SIG-M5 treated with dmso at 0.1 percent for 504 hours (cell line): ENCODE results near the gene PECR.
A peak's percentile ranks its signal among the peaks of the same experiment; 100 is the strongest.
"Not testable (repeated sequence)": the region's sequence is repeated elsewhere in the genome, so short reads cannot be mapped to it uniquely, and the experiment has no call there.

Experiments
- DNase-seq: peaks from one replicate; lab custom pipeline; 2025; ENCODE audit not compliant: unreplicated experiment; lab: John Stamatoyannopoulos, UW

PECR gene

DNA sequence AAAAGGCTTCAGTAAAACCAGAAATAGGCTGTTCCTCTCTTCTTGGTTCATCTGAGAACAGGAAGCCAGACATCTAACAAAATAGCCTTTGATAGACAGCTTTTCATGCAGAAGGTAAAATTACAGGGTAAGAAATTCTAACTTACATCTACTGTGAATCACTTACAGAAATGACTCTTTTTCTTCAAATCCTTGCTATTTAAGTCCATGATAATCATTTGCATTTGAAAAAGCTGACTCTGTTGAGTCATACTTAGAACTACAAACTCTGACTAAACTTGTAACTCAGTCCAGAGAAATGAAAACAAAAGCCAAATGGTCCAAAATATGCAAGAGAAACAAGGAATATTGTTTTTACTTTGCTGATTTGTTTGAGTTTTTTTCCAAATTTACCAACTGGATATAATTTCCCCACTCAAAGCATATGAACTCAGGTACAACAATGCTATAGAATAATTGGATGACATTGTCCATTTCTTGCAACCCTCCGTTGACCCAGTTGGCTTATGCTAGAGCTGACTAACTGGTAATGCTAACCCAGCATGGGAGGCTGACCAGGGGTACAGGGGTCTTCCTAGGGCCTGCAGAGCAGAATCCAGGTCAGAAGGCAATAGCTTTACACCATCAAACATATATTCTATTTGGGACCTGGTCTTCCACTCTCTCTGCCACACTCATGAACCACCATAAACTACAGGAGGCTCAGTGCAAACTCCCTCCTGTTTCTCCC, 49.5 kb downstream of the PECR start:
- no peak for DNase-seq

DNA sequence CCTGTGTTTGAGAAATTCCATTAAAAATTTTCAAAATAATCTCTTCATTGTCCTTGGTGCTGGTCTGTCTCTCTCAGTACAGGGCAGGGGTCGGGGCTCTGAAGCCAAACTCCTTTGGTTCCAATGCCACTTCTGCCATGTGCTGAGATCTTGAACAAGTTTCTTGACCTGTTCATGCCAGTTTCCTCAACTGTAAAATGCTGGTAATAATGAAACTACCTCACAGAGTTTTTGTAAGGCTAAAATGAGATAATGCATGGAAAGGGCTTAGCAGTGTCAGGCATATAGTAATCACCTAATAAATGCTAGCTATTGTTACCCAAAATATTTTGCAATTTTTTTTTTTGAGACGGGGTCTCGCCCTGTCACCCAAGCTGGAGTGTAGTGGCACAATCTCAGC, 51.4 kb downstream of the PECR start:
- DNase-seq, result no peak

DNA sequence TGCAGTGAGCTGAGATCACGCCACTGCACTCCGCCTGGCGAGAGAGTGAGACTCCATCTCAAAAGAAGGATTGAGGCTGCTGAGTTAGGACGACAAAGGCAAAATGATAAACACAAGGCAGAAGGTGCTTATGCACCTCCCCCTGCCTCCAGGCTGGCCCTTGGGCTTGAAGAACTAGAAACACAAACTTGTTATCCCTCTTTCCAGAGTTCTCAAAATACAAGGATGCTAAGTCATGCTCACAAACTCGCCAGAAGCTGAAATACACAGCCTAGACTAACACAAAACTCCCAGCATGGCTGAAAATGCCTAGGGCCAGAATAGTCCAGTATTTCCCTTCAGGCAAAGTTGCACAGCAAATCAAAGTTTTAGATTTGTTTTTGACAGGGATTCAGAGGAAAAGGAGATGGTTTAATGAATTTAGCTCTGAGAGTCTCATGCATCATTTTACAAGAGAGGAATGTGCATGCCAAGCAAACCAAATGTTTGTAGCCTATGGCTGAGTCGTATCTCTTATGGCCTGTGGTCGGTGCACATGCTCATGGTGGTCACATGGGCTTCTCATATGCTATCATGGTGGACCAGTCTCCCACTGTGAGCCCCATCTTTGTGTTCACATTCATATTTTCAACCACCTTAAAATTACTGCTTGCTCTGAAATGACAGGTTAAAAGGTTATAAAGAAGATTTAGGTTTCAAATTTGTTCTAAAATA, 52.0 kb downstream of the PECR start:
- DNase-seq, result no peak

DNA sequence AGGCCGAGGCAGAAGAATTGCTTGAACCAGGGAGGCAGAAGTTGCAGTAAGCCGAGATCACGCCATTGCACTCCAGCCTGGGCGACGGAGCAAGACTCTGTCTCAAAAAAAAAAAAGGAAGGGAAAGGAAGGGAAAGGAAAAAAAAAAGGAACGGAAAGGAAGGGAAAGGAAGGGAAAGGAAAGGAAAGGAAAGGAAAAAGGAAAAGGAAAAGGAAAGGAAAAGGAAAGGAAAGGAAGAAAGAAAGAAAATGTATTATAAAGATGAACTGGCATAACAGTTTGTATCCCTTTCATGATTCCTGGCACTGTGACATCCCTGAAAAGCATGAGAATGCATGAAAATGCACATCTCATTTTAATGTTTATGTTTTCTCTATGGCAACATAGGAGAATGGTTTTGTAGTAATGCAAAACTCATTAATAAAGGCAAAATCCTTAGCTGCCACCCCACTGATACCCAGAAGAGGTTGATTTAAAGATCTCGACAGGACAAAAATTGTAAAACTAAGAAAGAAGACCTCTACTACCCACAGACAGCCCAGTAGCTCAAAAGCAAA, 56.8 kb downstream of the PECR start:
- DNase-seq, result no peak

DNA sequence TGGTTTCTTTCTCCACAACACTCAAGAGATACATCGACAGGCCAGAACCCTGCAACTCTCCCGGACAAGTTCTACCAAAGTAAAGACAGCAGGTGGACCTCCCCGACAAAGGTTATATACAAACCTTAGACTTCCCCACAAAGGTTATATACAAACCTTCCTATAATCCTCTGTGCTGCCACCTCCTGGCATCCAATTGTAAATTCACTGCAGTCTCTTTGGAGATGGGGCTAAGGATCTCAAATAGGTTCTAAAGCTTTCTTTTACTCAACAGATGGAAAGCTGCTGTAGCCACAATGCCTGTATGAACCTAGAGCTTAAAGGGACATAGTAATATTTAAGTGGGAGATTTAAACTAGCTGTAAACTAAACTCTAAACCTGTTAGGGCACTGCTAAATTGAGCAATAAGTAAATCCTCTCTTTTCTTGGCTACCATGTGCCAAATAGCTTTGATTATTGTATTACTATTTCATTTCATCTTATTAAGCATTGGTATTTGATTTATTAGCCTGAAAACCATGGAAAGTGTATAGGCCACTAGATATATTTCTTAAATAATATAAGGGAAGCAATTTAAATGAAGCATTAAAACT, 58.5 kb downstream of the PECR start:
- DNase-seq, result peak; percentile 71

DNA sequence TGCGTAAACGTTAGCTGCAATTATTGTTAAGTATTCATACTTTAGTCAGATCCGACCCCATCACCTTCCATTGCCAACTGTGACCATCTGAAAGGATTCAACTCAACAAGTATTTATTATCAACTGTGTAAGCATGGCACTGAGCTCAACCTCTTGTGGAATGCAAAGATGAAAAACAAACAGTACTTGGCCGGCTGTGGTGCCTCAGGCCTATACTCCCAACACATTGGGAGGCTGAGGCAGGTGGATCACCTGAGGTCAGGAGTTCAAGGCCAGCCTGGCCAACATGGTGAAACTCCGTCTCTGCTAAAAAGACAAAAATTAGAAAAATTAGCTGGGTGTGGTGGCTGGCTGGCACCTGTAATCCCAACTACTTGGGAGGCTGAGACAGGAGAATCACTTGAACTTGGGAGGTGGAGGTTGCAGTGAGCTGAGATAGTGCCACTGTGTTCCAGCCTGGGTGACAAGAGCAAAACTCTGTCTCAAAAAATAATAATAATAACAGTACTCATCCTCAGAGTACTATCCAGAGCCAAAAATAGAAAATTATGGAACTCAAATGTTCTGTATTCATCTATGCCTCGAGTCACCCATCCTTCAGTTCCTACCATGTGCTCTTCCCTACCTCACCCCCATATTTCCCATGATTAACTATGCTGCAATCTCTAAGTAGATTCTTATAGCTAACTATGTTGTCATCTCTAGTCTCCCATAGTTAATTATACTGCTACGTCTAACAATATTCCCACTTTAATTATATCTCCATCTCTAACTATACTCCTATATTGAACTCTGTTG, 59.6 kb downstream of the PECR start:
- no peak for DNase-seq

DNA sequence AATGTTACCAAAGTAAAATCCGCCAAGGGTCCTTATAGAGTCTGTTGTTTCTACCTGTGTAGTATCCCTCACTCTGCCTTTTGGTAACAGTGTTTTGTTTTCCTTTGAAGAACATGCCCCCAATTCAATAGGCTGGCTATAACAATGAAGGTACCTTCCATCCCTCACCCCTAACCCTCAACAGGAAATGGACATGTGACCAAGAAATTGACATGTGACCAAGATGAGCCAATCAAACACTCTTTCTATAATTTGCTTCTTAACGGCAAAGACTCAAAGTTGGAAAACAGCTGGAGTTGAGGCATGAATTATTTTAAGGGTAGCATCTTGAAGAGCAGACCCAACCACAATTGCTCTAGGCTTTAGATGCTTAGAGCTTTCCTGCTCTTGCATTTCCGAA, 62.9 kb downstream of the PECR start:
- no peak for DNase-seq

DNA sequence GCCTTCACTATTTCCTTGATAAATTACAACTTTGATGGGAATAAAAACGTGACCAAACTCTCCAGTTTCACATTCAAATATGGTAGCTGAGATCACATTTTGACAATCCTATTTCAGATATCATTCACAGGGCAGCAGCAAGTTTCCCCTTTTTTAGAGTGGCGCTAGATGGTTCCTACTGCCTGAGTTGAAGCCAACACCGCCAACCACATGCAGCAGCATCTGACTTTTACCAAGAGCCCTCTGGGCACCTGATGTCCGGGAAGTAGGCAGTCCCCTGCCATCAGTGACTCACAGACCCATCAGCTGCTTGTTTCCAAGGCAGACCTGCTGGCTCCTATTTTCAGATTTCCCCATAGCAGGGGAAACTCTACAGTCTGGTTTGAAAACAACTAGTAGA, 64.2 kb downstream of the PECR start:
- peak; percentile 28 for DNase-seq

DNA sequence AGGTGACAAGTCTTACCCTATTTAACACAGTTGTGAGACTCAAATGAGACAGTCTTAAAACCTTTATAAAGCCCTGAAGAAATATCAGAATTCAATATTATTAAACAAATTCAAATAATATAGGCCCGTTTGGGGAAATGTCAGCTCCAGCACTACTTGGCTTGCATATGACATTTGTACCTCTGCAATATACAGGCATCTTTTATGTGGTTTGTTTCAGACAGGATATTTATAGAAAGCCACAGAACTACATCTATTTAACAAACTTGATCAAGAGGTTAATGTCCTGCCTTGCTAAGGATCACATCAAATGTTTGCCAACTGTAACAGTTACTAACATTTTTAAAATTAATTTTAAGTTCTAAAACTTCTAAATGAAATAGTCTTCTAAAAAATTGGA, 65.0 kb downstream of the PECR start:
- DNase-seq, result no peak

DNA sequence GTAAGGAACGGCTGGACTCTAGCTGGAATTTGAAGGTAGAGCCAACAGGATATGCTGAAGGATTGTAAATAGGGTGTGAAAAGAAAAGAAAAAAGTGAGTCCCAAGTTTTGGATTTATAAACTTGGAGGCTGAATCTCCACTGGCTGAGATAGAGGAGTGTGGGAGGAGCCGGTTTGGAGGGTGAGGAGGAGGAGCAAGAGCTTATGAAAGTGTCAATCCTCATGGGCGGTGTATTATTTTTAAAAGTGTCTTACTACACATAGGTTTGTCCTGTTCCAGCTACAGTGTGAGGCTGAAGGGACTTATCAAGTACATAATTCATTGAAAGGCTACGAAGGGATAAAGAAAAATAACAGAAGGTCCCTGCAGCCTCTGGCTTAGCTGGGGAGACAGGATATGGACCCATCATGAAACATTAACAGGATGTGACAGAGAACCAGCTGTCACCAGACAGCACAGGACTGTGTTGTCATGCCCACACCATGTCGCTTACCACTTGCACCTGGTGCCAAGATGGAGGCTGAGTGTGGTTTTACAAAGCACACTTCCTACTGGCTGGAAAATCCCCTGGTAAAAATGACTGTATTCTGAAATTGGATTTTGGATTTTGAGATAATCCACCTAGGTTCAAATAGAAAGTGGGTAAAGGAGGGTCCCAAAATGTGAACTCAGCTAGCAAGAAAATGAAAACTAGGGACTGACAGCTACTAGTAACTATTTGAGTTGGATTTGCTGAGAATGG, 65.7 kb downstream of the PECR start:
- DNase-seq, result no peak

DNA sequence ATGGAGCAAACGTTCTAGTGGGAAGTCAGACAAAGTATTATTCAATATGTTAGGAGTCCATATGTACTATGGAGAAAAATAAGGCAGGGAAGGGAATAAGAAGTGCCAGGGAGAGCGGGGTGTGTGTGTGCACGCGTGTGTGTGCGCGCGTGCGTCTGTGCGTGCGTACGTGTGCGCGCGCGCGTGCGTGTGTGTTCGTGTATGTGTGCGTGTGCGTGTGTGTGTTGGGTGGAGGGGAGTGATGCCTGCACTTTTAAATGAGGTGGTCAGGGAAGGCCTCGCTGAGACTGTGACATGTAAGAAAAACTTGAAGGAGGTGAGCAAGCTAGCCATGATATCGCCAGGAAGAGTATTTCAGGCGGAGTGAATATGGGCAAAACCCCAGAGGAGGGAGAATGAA, 66.6 kb downstream of the PECR start:
- DNase-seq, result no peak

DNA sequence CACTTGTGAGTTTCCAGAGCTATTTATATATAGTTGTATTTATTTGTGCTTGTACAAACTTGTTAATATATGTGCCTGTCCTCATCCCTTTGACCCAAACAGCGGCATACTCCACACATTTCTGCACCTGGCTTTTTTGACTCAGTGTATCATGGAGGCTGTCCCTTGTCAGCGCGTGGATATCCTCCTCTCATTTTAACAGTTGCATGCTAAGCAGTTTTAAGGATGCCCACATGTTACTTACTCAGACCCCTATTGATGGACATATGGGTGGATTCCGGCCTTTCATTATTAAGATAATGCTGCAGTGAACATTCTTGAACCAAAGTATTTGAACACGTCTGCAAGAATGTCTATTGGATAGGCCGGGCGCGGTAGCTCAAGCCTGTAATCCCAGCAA, 67.6 kb downstream of the PECR start:
- DNase-seq, result no peak

DNA sequence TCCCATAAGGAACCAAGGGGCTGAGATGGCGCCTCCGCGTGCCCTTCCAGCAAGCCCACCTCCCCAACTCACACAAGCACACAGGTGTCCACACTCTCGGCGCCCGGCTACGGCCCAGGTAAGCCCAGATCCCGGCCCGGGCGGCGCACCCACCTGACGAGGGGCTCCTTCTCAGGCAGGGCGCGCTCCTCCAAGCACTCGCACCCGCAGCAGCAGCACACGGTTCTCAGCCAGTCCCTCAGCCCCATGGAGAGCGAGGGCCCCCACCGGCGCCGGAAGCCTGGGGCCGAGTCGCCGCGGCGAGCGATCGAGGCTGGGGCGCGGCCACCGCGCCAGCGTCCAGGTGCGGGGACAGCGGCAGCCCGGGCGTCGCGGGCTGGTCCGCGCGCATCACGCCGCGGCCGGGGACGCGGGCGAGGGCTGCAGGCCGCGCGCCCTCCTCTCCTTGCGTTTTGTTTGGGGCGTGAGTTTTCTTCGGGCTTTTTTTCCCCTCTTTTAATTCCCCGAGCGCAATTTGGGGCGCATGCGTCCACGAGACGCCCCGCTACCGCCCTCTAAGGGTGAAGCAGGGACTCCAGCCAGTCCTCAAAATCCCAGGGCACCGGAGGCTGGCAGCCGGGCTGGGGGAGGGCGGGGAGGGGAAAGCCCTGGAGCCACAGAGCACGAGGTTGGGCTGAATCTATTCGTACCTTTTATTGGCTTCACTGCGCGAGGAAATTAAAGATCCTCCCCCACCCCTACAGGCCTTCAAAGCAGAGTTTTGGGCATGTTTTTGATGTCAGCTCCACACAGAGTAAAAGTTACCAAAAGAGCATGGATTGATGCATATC, 68.3 kb downstream of the PECR start, which contains the start of gene MREG:
MREG (minus strand) TSS at position 472 of the 830 bp plus-strand sequence; CDS start at position 248, 224 bp downstream.
- DNase-seq, result peak; percentile 83

DNA sequence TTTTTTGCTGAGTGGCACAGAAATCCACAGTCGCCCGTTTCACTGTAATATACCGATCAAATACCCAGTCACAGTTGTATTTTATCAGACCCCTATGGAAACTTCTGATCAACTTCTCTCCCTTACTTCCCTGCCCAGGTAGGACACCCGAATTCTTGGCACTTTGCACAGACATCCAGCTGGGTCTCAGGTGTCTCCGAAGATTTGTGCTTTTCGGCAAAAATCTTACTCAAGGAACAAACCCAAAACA, 68.9 kb downstream of the PECR start:
- DNase-seq, result no peak

DNA sequence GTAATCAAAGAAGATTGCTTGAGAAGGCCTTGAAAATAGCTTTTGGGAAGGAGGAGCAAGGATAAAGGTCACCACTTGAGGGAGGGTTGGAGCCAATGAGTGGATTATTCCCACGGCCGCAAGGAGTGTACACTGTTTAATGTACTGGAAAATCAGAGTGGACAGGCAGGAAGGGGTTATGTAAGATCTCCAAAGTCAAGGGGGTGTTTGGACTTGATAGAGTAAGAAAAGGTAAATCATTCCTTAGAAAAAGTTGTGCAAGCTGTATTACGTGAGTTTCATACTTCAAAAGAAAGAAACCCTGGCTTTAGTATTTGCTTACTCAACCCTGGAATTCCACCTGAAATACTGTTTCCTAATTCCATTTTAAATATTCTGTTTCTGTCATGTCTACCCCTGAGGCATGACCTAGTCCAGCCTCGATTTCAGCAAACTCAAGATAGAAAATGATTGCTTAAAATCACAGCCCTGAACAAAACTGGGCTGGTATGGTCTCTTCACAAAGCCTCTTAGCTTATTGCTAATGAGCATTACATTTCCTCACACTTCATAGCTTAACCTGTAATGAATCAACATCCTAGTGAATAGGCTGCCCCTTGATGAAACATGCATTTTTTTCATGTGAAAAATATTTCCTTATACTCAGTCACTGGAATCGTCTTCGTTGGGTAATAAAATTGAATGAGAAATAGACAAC, 69.3 kb downstream of the PECR start:
- no peak for DNase-seq

DNA sequence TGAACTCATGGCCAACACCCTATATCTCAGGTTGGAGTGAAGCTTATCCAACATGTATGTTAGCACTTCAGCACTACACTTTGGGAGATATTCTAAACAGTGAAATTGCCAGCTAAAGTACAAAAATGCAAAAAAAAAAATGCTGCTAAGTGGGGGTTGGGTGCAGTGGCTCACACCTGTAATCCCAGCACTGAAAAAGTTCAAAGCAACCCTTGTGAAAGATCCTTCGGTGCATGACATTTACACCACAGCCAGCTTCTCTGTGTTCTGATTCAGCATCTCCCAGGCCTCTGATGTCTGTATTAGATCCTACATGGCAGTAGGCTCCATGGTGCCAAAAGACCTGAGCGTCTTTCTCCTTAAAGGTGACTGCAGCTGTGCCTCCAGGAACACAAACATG, 72.4 kb downstream of the PECR start:
- DNase-seq, result not testable (repeated sequence)

DNA sequence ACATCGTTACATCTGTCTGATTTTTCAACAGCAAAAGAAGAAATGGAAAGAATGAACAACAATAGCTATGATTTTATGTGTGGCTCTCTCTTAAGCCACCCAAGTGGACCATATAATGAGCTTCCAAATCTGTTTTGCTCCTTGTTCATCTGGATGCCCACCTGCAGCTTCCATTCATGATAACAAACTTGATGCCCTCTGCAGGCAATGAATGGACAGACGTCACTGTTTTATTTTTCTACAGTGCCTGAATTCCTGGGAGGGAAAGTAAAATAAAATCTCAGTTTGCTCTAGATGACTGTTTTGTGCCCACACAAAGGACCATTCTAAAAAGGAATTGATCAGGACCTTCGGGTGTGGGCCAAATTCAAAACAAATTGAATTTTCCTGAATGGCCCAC, 73.2 kb downstream of the PECR start:
- no peak for DNase-seq

DNA sequence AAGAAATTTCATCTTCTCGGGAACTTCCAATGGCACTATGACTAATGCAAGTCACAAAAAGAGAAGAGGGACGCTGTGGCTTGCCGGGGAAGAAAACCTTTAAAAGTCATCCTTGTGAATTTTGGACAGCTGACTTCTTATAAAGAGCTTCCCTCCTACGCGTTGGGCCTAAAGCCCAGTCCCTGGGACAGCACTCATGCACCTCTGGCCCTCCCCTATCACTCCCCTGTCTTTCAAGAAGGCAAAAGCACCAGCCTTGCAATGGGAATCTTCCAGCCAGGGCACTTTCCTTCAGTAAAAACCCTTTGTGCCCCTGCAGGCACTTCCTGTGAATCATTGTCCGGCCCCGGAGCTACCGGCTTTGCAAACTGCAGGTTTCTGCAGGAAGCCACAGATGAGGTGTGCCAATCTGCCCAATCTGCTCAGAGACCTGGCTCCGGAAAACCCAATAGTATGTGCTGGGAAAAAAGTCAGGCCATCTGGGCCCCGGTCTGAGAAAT, 75.4 kb downstream of the PECR start:
- no peak for DNase-seq

DNA sequence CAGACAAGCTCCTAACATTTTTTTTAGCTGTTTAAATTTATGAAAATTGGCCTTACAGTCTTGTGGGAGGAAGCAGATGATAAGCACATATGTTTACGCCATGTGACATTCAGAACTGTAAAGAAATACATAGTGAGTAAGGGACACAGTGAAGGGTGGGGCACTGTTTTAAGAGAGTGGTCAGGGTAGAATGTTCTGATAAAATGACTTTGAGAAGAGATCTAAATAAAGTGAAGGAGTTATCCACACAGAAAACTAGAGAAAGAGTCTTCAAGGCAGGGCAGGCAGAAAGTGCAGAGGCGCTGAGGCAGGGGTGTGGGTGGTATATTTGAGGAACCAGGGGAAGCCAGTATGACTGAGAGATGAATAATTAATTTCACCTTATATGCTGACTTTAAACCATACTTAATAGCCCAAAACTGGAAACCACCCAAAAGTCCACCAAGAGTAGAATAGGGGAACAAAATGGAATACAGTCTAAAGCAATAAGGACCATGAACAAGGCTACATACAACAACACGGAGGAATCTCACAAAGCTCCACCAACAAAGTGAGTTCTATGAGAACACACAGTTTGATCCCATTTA, 76.8 kb downstream of the PECR start:
- DNase-seq, result no peak
